ENCODE results near the gene GAL3ST2.

GRCh38 chr2:241833101-241833663, 56.6 kb downstream of the GAL3ST2 start:
- TF ChIP-seq POLR2AphosphoS5 (IDR thresholded peaks at IDR 0.05; ENCODE audit: low read depth, low read length) (no peak), REST (IDR thresholded peaks at IDR 0.05; ENCODE audit: low read depth, low read length) (no peak), USF1 (IDR thresholded peaks at IDR 0.05; ENCODE audit: borderline replicate concordance, low read depth) (no peak), EZH2phosphoT487 (IDR thresholded peaks at IDR 0.05; ENCODE audit: borderline replicate concordance, low read depth) (no peak), EP300 (IDR thresholded peaks at IDR 0.05; ENCODE audit: borderline replicate concordance in 1 of 2, low read depth in 1 of 2, low read length in 1 of 2) (no peak), SIN3A (IDR thresholded peaks at IDR 0.05; ENCODE audit: borderline replicate concordance, low read depth, low read length) (no peak), GATA2 (CRISPR knock-in tag; IDR thresholded peaks at IDR 0.05) (no peak), ELF1 (IDR thresholded peaks at IDR 0.05) (no peak)
- TF ChIP-seq, protein P1, sequence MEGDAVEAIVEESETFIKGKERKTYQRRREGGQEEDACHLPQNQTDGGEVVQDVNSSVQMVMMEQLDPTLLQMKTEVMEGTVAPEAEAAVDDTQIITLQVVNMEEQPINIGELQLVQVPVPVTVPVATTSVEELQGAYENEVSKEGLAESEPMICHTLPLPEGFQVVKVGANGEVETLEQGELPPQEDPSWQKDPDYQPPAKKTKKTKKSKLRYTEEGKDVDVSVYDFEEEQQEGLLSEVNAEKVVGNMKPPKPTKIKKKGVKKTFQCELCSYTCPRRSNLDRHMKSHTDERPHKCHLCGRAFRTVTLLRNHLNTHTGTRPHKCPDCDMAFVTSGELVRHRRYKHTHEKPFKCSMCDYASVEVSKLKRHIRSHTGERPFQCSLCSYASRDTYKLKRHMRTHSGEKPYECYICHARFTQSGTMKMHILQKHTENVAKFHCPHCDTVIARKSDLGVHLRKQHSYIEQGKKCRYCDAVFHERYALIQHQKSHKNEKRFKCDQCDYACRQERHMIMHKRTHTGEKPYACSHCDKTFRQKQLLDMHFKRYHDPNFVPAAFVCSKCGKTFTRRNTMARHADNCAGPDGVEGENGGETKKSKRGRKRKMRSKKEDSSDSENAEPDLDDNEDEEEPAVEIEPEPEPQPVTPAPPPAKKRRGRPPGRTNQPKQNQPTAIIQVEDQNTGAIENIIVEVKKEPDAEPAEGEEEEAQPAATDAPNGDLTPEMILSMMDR (IDR thresholded peaks at IDR 0.05) = no peak
- TF ChIP-seq, protein P2, sequence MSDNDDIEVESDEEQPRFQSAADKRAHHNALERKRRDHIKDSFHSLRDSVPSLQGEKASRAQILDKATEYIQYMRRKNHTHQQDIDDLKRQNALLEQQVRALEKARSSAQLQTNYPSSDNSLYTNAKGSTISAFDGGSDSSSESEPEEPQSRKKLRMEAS (IDR thresholded peaks at IDR 0.05; ENCODE audit: low read depth) = no peak
